ENCODE results near the gene ERICH2. TPM values are rescaled to one million over a fixed set of nuclear protein-coding genes. Genes with fewer than 3 reads are reported as not detected.

Gene ERICH2
- total RNA-seq, 1 donor from 2014 or later = not detected

DNA sequence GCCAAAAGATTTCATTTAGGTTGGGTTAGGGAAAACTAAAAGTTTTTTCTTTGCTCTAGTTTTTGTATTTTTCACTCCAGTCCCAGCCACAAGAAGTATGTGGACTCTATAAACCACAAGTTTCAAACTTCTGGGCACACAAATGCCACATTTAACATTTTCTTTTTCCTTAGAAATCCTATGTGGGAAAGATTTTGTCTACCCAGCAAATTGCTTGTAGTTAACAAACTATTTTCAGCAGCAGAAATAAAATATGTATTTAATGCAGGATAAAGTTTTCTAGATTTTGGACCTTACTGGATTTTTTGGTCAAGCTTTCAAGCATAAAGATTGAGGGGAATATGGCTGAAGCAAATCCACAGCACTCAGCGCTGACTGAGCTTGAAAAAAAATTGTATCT, 9.1 kb downstream of the ERICH2 start:
- H3K4me3 ChIP-seq = no peak overlapping the region
- no peak for DNase-seq (ENCODE audit: extremely low spot score in 2 of 2)

DNA sequence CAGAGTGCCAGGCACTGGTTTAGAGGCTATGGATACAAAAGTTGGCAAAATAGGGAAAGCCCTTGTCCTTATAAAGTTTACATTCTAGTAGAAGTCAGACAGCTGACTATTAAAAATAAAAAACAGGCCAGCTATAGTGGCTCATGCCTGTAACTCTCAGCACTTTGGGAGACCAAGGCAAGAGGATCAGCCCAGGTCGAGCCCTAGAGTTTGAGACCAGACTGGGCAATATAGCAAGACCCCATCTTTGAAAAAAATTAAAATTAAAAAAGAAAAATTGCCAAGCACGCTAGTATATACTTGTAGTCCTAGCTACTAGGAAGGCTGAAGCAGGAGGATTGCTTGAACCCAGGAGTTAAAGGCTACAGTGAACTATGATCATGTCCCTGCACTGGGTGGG, 12.5 kb downstream of the ERICH2 start:
- Histone ChIP-seq H3K4me1 (no peaks in the 10 kb centered on the region), H3K9me3 (no peaks in the 10 kb centered on the region), H3K27me3 (no peaks in the 10 kb centered on the region), H3K36me3 (no peaks in the 10 kb centered on the region), H3K27ac (no peak overlapping the region), H3K4me3 (no peak overlapping the region)
- TF ChIP-seq POLR2A (IDR thresholded peaks at IDR 0.05) (no peak), POLR2AphosphoS5 (IDR thresholded peaks at IDR 0.05; ENCODE audit: insufficient read depth in 1 of 2, low read depth in 1 of 2) (no peak)
- TF ChIP-seq, protein P1, sequence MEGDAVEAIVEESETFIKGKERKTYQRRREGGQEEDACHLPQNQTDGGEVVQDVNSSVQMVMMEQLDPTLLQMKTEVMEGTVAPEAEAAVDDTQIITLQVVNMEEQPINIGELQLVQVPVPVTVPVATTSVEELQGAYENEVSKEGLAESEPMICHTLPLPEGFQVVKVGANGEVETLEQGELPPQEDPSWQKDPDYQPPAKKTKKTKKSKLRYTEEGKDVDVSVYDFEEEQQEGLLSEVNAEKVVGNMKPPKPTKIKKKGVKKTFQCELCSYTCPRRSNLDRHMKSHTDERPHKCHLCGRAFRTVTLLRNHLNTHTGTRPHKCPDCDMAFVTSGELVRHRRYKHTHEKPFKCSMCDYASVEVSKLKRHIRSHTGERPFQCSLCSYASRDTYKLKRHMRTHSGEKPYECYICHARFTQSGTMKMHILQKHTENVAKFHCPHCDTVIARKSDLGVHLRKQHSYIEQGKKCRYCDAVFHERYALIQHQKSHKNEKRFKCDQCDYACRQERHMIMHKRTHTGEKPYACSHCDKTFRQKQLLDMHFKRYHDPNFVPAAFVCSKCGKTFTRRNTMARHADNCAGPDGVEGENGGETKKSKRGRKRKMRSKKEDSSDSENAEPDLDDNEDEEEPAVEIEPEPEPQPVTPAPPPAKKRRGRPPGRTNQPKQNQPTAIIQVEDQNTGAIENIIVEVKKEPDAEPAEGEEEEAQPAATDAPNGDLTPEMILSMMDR (IDR thresholded peaks at IDR 0.05) = no peak
- no peak for DNase-seq (ENCODE audit: extremely low spot score in 2 of 2)
- intact Hi-C loops (cut with DNase I) = no loop called here

More for the DNA sequence above, 9.1 kb downstream of the ERICH2 start:
- TF ChIP-seq POLR2AphosphoS5 (IDR thresholded peaks at IDR 0.05; ENCODE audit: insufficient read depth in 1 of 2, low read depth in 1 of 2) (no peak), POLR2A (IDR thresholded peaks at IDR 0.05) (no peak)
- TF ChIP-seq, protein P1 (IDR thresholded peaks at IDR 0.05) = no peak
- Histone ChIP-seq H3K27me3 (no peaks in the 10 kb centered on the region), H3K27ac (no peak overlapping the region), H3K36me3 (no peaks in the 10 kb centered on the region), H3K9me3 (no peaks in the 10 kb centered on the region), H3K4me1 (no peaks in the 10 kb centered on the region)
- intact Hi-C loops (cut with DNase I) = no loop called here

DNA sequence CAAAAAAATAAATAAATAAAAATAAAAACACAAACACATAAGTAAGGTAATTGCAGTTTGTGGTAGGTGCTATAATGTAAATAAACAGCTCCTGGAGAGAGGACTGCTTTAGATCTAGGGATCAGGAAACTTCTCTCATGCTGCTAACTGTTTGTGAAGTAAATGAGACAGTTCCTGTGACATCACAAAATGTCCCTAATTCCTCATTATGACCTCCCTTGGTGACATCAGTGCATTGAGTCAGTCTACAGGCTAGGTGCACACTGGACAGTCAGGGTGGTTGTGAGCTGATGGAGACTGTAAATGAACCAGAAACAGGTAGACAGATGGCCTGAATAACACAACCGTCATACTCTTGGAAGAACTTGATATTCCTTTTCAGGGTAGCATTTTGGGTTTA, 13.4 kb downstream of the ERICH2 start:
- no peaks in the 10 kb centered on the region for H3K9me3 ChIP-seq
- H3K27me3 ChIP-seq = no peaks in the 10 kb centered on the region
- no peak overlapping the region for H3K4me3 ChIP-seq
- no peak for DNase-seq (ENCODE audit: extremely low spot score in 2 of 2)
- H3K4me1 ChIP-seq = no peaks in the 10 kb centered on the region
- TF ChIP-seq POLR2AphosphoS5 (IDR thresholded peaks at IDR 0.05; ENCODE audit: insufficient read depth in 1 of 2, low read depth in 1 of 2) = no peak
- no peak for TF ChIP-seq POLR2A (IDR thresholded peaks at IDR 0.05)
- TF ChIP-seq, protein P1 (IDR thresholded peaks at IDR 0.05) = no peak
- no peaks in the 10 kb centered on the region for H3K36me3 ChIP-seq
- intact Hi-C loops (cut with DNase I) = no loop called here
- no peak overlapping the region for H3K27ac ChIP-seq

DNA sequence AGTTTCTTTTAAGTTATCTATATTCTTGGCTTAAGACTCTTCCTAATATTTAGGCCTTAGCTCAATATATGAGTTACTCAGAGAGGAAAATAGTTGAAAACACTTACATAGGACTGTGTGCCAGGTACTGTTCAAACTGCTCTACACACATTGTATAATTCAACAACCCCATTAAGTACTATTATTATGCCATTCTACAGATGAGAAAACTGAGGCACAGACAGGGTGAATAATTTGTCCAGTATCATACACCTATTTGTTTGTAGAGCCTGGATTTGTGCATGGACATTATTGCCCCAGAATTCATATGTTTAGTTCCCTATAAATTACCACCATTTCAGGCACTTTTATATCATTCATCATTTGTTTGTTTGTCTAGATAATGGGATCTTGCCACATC, 28.8 kb downstream of the ERICH2 start:
- intact Hi-C loops (cut with DNase I) = no loop called here
- no peaks in the 10 kb centered on the region for H3K9me3 ChIP-seq

DNA sequence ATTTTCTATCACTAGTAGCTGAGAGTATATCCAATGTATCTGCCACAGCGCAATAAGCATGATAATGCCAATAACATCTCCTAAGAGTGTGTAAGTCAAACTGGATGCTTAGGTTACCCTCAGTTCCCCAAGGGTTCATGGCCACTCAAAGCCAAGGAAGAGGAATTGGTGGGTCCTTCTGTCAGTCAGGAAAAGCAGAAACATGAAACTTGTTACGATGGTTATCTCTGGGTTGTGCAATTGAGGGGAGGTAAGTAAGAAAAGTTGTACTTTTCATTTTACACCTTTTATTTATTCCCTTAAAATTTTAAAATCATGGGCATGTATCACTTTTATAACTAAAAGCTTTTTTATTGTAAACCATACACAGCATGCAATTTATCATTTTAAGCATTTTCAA, 36.4 kb downstream of the ERICH2 start:
- TF ChIP-seq, protein P1 (IDR thresholded peaks at IDR 0.05) = no peak
- no peak for TF ChIP-seq POLR2AphosphoS5 (IDR thresholded peaks at IDR 0.05; ENCODE audit: insufficient read depth in 1 of 2, low read depth in 1 of 2)
- no peak for TF ChIP-seq POLR2A (IDR thresholded peaks at IDR 0.05)
- H3K27ac ChIP-seq = no peak overlapping the region
- no peaks in the 10 kb centered on the region for H3K4me1 ChIP-seq
- no peak overlapping the region for H3K4me3 ChIP-seq
- intact Hi-C loops (cut with DNase I) = no loop called here
- H3K36me3 ChIP-seq = no peaks in the 10 kb centered on the region
- no peaks in the 10 kb centered on the region for H3K27me3 ChIP-seq
- no peak for DNase-seq (ENCODE audit: extremely low spot score in 2 of 2)
- H3K9me3 ChIP-seq = no peaks in the 10 kb centered on the region

More for the DNA sequence above, 28.8 kb downstream of the ERICH2 start:
- DNase-seq (ENCODE audit: extremely low spot score in 2 of 2) = no peak
- no peak overlapping the region for H3K27ac ChIP-seq
- no peaks in the 10 kb centered on the region for H3K36me3 ChIP-seq
- H3K27me3 ChIP-seq = no peaks in the 10 kb centered on the region
- TF ChIP-seq POLR2A (IDR thresholded peaks at IDR 0.05) (no peak), POLR2AphosphoS5 (IDR thresholded peaks at IDR 0.05; ENCODE audit: insufficient read depth in 1 of 2, low read depth in 1 of 2) (no peak)
- TF ChIP-seq, protein P1 (IDR thresholded peaks at IDR 0.05) = no peak
- H3K4me3 ChIP-seq = no peak overlapping the region
- no peaks in the 10 kb centered on the region for H3K4me1 ChIP-seq
